GM21576 (cell line): ENCODE data around the gene TUBB6.

ENCODE experiments used
- ATAC-seq: cut with Tn5 transposase; IDR thresholded peaks from one replicate; pipeline ENCODE4 v1.9.1; 2021; ENCODE audit warnings: mild to moderate bottlenecking, moderate library complexity; ENCODE audit not compliant: unreplicated experiment

The TUBB6 gene

GRCh38 chr18:12313530-12314245, 5.6 kb downstream of the TUBB6 start:
- ATAC-seq, result no peak

- peak; percentile 56 for ATAC-seq
Measured at GRCh38 chr18:12314591-12315305, 6.7 kb downstream of the TUBB6 start.

GRCh38 chr18:12315490-12315889, 7.4 kb downstream of the TUBB6 start:
- no peak for ATAC-seq

- no peak for ATAC-seq
Measured at GRCh38 chr18:12315911-12316310, 7.9 kb downstream of the TUBB6 start.

- no peak for ATAC-seq
Measured at GRCh38 chr18:12317664-12318333, 9.8 kb downstream of the TUBB6 start.

GRCh38 chr18:12318334-12318697, 10.3 kb downstream of the TUBB6 start:
- ATAC-seq, result no peak

GRCh38 chr18:12318857-12319256, 10.8 kb downstream of the TUBB6 start:
- ATAC-seq, result no peak

GRCh38 chr18:12321333-12321732, 13.3 kb downstream of the TUBB6 start:
- ATAC-seq, result peak; percentile 84

- ATAC-seq, result no peak
Measured at GRCh38 chr18:12324991-12325725, 17.1 kb downstream of the TUBB6 start.

GRCh38 chr18:12325726-12326245, 17.7 kb downstream of the TUBB6 start:
- ATAC-seq, result no peak

- no peak for ATAC-seq
Measured at GRCh38 chr18:12326711-12327460, 18.8 kb downstream of the TUBB6 start.

- ATAC-seq, result peak; percentile 78
Measured at GRCh38 chr18:12327510-12328178, 19.6 kb downstream of the TUBB6 start.

- ATAC-seq, result no peak
Measured at GRCh38 chr18:12328179-12328823, 20.3 kb downstream of the TUBB6 start.

GRCh38 chr18:12329125-12329698, 21.2 kb downstream of the TUBB6 start:
- no peak for ATAC-seq

GRCh38 chr18:12330766-12331165, 22.7 kb downstream of the TUBB6 start:
- no peak for ATAC-seq

- no peak for ATAC-seq
Measured at GRCh38 chr18:12333506-12334290, 25.7 kb downstream of the TUBB6 start.

GRCh38 chr18:12334366-12334808, 26.3 kb downstream of the TUBB6 start:
- ATAC-seq, result no peak

GRCh38 chr18:12334863-12335262, 26.8 kb downstream of the TUBB6 start:
- no peak for ATAC-seq
